ENCODE results near the gene DENND2A. TPM values are rescaled to one million over a fixed set of nuclear protein-coding genes. Genes with fewer than 3 reads are reported as not detected.
"Not testable (repeated sequence)": the region's sequence is repeated elsewhere in the genome, so short reads cannot be mapped to it uniquely, and the experiment has no call there.

The DENND2A gene
- total and polyA plus RNA-seq, 10 donors: 1.9 to 35.3 (median 14.9) TPM

GRCh38 chr7:140631021-140631420 is 9.6 kb downstream of the DENND2A start:
- Histone ChIP-seq H3K27ac (peak overlapping the region in 5 of 8 donors; percentile 10 to 51 (median 21)), H3K27me3 (replicated peaks in 1 of 7) (peaks cover 0 to 9% (median 0%) of the 10 kb centered on the region in 7 donors), H3K9me3 (no peaks in the 10 kb centered on the region), H3K36me3 (no peaks in the 10 kb centered on the region), H3K4me3 (no peak overlapping the region), H3K4me1 (peaks cover 0 to 36% (median 13%) of the 10 kb centered on the region in 6 donors)
- no peak for DNase-seq
- 67 to 75% (median 70%) methylated on average over 6 of the region's 6 CpGs for WGBS, 5 donors
- no peak for TF ChIP-seq CTCF (IDR thresholded peaks at IDR 0.05 in 8 of 11, conservative IDR thresholded peaks at IDR 0.05 in 3 of 11)
- TF ChIP-seq POLR2A (IDR thresholded peaks at IDR 0.05): no peak
- TF ChIP-seq POLR2AphosphoS5 (IDR thresholded peaks at IDR 0.05): no peak
- intact Hi-C loops (cut with DNase I; ENCODE audit: low total_unique reads): no loop called here

- no peaks in the 10 kb centered on the region for H3K9me3 ChIP-seq
- no peaks in the 10 kb centered on the region for H3K36me3 ChIP-seq
- TF ChIP-seq POLR2AphosphoS5 (IDR thresholded peaks at IDR 0.05) (peak in 2 of 3 donors; percentile 38 to 57), CTCF (IDR thresholded peaks at IDR 0.05 in 8 of 11, conservative IDR thresholded peaks at IDR 0.05 in 3 of 11) (no peak), POLR2A (IDR thresholded peaks at IDR 0.05) (no peak)
- H3K4me3 ChIP-seq: no peak overlapping the region
- intact Hi-C loops (cut with DNase I; ENCODE audit: low total_unique reads): no loop called here
- peak overlapping the region in 7 of 8 donors; percentile 15 to 68 (median 55) for H3K27ac ChIP-seq
- 65 to 83% (median 73%) methylated on average over 17 of the region's 17 CpGs for WGBS, 5 donors
- H3K4me1 ChIP-seq: peaks cover 0 to 22% (median 0%) of the 10 kb centered on the region in 6 donors
- no peaks in the 10 kb centered on the region for H3K27me3 ChIP-seq (replicated peaks in 1 of 7)
- no peak for DNase-seq
Measured at GRCh38 chr7:140625908-140626868, 14.4 kb downstream of the DENND2A start.

DNA sequence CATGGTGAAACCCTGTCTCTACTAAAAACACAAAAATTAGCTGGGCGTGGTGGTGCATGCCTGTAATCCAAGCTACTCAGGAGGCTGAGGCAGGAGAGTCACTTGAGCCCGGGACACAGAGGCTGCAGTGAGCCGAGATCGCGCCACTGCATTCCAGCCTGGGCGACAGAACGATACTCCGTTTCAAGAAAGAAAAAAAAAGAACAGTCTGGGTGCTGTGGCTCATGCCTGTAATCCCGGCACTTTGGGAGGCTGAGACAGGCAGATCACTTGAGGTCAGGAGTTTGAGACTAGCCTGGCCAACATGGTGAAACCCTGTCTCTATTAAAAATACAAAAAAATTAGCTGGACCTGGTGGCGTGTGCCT is 15.4 kb downstream of the DENND2A start:
- 93 to 97% (median 94%) methylated on average over 10 of the region's 10 CpGs for WGBS, 5 donors
- H3K27me3 ChIP-seq (replicated peaks in 1 of 7); intact Hi-C loops (cut with DNase I; ENCODE audit: low total_unique reads); H3K4me3 ChIP-seq; H3K36me3 ChIP-seq; H3K9me3 ChIP-seq: not testable (repeated sequence)
- Histone ChIP-seq H3K4me1 (peaks cover 0 to 22% (median 0%) of the 10 kb centered on the region in 6 donors), H3K27ac (peak overlapping the region in 1 of 8 donors; percentile 28)
- peak; percentile 29 for DNase-seq

DNA sequence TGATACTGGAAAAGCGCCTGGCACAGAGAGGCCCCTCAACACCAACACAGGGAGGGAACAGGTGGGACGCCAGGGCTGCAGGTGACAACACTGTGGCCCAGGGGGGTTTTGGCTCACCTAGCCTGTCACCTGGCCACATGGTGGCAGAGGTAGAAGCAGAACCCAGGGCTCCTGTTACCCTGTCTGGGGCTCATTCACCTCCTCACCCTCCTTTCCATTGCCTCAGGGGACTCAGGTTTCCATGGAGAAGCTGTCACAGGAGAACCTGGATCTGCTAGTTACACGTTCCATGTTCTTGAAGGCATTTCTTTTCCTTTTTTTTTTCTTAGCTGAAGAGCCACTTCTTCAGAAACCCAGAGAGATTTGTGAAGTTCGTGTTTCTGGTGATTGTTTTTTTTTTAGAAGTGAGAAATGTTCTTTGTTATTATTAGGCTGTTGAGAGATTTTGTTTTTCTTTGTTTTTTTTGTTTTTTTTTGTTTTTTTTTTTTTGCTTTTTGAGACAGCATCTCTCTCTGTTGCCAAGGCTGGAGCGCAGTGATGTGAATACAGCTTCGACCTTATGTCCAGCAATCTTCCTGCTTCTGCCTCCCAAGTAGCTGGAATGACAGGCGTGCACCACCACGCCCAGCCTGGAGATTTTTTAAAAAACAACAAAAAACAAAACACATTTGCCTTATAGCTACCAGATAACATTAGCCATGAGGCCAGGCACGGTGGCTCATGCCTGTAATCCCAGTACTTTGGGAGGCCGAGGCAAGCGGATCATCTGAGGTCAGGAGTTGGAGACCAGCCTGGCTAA is 16.0 kb downstream of the DENND2A start:
- peak; percentile 28 for DNase-seq
- WGBS, 5 donors: 84 to 90% (median 89%) methylated on average over 11 of the region's 11 CpGs
- H3K27me3 ChIP-seq (replicated peaks in 1 of 7): no peaks in the 10 kb centered on the region
- H3K27ac ChIP-seq: peak overlapping the region in 4 of 8 donors; percentile 8 to 48 (median 30)
- no peaks in the 10 kb centered on the region for H3K9me3 ChIP-seq
- H3K4me3 ChIP-seq: no peak overlapping the region
- intact Hi-C loops (cut with DNase I; ENCODE audit: low total_unique reads): no loop called here
- peaks cover 0 to 22% (median 0%) of the 10 kb centered on the region in 6 donors for H3K4me1 ChIP-seq
- no peaks in the 10 kb centered on the region for H3K36me3 ChIP-seq
- no peak for TF ChIP-seq POLR2AphosphoS5 (IDR thresholded peaks at IDR 0.05)
- TF ChIP-seq POLR2A (IDR thresholded peaks at IDR 0.05): no peak
- no peak for TF ChIP-seq CTCF (IDR thresholded peaks at IDR 0.05 in 8 of 11, conservative IDR thresholded peaks at IDR 0.05 in 3 of 11)

Measured in spleen (tissue), 11 donors.